WERI-Rb-1 (cell line): ENCODE measurements around the gene HERPUD2.

Experiments
- DNase-seq: peaks from one replicate; pipeline ENCODE4 v3.0.0-alpha.2; 2020
- H3K27ac ChIP-seq: fragments of 250-450 bp; sonication (Bioruptor Pico); 2 replicates; pipeline ENCODE4 v1.5.1; 2020; ENCODE audit warnings: mild to moderate bottlenecking, moderate library complexity
- H3K27me3 ChIP-seq: fragments of 250-450 bp; sonication (Bioruptor Pico); 2 replicates; pipeline ENCODE4 v1.5.1; 2021; ENCODE audit warnings: mild to moderate bottlenecking, low read depth, moderate library complexity; ENCODE audit not compliant: insufficient read depth, severe bottlenecking
- H3K36me3 ChIP-seq: fragments of 250-450 bp; sonication (Bioruptor Pico); 2 replicates; pipeline ENCODE4 v1.5.1; 2020; ENCODE audit warnings: mild to moderate bottlenecking, moderate library complexity
- H3K4me3 ChIP-seq: 2 replicates; pipeline ENCODE4 v1.5.1; 2011; ENCODE audit warnings: low read depth, mild to moderate bottlenecking, control low read depth, low read length
- H3K9me3 ChIP-seq: fragments of 250-450 bp; sonication (Bioruptor Pico); 2 replicates; pipeline ENCODE4 v1.5.1; 2021; ENCODE audit warnings: mild to moderate bottlenecking, moderate library complexity; ENCODE audit not compliant: severe bottlenecking
- TF ChIP-seq, protein P1 (sequence below): IDR thresholded peaks from 2 replicates; pipeline ENCODE4 v1.5.1; 2011; ENCODE audit warnings: low read depth, mild to moderate bottlenecking, control low read depth, inconsistent platforms, low read length

Gene HERPUD2

DNA sequence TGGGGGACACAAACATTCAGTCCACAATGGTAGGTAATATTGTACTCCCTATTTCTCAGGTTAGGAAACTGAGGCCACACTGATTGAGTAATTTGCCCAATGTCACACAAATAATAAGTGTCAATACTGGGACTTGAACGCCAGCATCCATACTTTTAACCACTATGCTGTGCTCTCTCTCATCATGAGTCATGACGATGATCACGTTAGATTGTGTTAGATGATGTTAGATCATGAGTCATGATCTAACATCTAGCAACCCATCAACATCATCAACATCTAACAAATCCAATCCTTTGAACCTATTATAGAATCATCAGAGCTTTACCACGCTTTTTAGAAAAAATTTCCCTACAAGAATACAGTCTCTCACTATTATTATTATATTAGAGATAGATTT, 28.1 kb upstream of the HERPUD2 start:
- H3K4me3 ChIP-seq: no peak overlapping the region
- no peaks in the 10 kb centered on the region for H3K9me3 ChIP-seq
- TF ChIP-seq, protein P1, sequence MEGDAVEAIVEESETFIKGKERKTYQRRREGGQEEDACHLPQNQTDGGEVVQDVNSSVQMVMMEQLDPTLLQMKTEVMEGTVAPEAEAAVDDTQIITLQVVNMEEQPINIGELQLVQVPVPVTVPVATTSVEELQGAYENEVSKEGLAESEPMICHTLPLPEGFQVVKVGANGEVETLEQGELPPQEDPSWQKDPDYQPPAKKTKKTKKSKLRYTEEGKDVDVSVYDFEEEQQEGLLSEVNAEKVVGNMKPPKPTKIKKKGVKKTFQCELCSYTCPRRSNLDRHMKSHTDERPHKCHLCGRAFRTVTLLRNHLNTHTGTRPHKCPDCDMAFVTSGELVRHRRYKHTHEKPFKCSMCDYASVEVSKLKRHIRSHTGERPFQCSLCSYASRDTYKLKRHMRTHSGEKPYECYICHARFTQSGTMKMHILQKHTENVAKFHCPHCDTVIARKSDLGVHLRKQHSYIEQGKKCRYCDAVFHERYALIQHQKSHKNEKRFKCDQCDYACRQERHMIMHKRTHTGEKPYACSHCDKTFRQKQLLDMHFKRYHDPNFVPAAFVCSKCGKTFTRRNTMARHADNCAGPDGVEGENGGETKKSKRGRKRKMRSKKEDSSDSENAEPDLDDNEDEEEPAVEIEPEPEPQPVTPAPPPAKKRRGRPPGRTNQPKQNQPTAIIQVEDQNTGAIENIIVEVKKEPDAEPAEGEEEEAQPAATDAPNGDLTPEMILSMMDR: no peak
- no peak for DNase-seq
- H3K36me3 ChIP-seq: no peaks in the 10 kb centered on the region
- no peaks in the 10 kb centered on the region for H3K27me3 ChIP-seq
- no peak overlapping the region for H3K27ac ChIP-seq

DNA sequence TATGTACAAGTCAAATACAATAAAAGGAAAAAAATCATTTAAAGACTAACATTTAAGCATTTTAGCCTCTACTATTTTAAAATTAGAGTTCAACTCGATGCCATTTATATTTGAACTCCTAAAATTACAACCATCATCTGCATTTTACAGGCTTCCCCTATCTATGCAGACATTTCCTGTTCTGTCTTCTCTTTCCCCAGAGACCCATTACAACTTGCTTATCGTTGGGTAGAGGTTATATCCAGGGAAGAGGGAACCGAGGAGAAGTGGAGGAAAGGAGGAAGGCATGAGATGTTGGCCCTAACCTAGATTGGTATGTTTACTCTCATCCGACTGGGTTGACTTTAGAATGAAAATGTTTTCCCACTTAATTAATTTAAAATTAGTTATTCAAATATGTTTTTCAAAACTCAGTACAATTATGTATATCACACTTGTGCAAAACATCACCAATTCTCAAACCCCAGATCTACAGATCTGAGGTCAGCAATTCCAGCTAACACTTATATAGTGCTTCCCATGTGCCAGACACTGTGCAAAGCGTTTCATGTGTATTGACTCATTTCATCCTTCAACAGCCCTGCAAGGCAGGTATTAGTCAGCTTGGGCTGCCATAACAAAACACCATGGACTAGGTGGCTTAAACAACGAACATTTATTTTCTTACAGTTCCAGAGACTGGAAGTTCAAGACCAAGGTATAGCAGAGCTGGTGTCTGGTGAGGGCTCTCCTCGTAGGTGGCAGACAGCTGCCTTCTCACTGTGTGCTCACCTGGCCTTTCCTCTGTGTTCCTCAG, 27.3 kb upstream of the HERPUD2 start:
- H3K27me3 ChIP-seq: no peaks in the 10 kb centered on the region
- H3K27ac ChIP-seq: no peak overlapping the region
- H3K36me3 ChIP-seq: no peaks in the 10 kb centered on the region
- H3K9me3 ChIP-seq: no peaks in the 10 kb centered on the region
- H3K4me3 ChIP-seq: no peak overlapping the region
- TF ChIP-seq, protein P1: no peak
- DNase-seq: no peak

DNA sequence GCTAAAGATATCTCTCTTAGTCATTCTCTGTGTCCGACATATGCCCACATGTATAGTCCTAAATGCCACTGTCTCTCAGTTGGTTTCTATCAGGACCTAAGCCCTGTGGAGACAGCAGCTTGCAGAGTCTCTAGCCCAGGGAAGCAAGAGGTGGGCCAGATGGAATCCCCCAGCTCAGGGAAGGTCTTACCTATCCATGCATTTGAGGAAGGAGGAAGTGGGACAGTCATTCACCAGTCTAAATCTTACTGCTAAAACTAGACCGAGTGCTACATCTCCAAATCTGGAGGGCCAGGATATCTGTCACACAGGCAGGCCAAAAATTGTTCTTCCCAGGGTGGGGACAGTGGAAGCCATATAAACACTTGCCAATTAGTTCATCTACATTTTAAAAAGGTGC, 26.4 kb upstream of the HERPUD2 start:
- no peaks in the 10 kb centered on the region for H3K9me3 ChIP-seq
- no peak overlapping the region for H3K4me3 ChIP-seq
- TF ChIP-seq, protein P1: no peak
- H3K36me3 ChIP-seq: no peaks in the 10 kb centered on the region
- no peak overlapping the region for H3K27ac ChIP-seq
- no peak for DNase-seq
- no peaks in the 10 kb centered on the region for H3K27me3 ChIP-seq

DNA sequence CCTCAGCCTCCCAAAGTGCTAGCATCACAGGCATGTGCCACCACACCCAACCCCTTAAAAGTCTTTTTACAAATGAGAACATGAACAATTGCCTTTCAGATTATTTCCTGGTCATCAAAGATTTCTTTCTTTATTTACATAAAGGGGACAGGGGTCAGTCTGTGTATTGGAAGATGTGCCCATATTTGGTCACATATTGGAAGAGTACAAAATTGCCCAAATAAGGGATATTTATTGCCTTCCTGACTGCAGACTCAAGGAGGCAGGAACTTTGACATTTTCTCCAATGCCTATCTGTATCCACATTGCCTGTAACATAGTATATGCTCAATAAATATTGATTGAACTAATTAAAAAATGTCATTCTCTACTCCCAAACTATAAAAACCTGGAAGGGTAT, 25.9 kb upstream of the HERPUD2 start:
- no peaks in the 10 kb centered on the region for H3K27me3 ChIP-seq
- H3K9me3 ChIP-seq: no peaks in the 10 kb centered on the region
- no peak overlapping the region for H3K4me3 ChIP-seq
- H3K36me3 ChIP-seq: no peaks in the 10 kb centered on the region
- TF ChIP-seq, protein P1: no peak
- no peak for DNase-seq
- H3K27ac ChIP-seq: no peak overlapping the region

DNA sequence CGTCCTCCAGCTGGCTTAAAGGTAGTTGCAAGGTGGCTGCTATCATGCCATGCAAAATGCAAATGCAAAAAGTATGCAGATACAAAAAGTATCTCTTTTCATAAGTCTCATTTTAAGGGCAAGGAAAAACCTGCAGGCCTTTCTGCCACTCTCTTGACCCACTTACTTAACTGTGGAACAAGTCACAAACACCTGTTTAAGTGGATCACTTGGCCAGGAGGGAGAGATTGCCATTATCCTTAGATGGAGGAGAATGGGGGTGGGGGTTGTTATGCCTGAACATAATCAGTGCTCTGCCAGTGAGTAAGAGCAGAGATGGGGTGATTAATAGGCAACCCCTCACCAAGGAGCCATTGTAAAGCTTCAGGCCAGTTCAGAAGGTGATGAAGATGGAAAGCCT, 25.1 kb upstream of the HERPUD2 start:
- TF ChIP-seq, protein P1: no peak
- Histone ChIP-seq H3K27ac (no peak overlapping the region), H3K27me3 (no peaks in the 10 kb centered on the region), H3K9me3 (no peaks in the 10 kb centered on the region), H3K4me3 (no peak overlapping the region), H3K36me3 (no peaks in the 10 kb centered on the region)
- no peak for DNase-seq

DNA sequence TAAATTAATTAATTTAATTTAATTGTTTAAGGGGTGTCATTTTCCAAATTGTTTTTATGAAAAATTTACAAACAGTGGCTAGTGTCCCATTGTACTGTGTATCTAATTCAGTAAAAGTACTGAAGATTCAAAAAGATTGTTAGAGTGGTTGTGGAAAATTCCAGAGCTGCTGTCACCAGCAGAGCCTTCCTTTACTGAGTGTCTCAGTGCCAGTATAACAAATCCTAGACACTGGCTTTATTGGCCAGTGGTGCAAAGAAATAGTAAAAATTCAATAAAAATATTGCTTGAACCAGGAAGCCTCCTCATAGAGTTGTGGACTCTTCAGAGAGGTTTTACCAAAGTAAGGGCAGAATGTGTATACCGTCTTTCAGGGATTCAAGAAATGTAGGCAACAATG, 23.1 kb upstream of the HERPUD2 start:
- H3K9me3 ChIP-seq: no peaks in the 10 kb centered on the region
- no peaks in the 10 kb centered on the region for H3K36me3 ChIP-seq
- H3K27me3 ChIP-seq: no peaks in the 10 kb centered on the region
- no peak overlapping the region for H3K4me3 ChIP-seq
- no peak for DNase-seq
- no peak overlapping the region for H3K27ac ChIP-seq
- TF ChIP-seq, protein P1: no peak
